ENCODE data around the gene TGOLN2. TPM values are rescaled to one million over a fixed set of nuclear protein-coding genes. Genes with fewer than 3 reads are reported as not detected.

TGOLN2 gene
- total and polyA plus RNA-seq, 2 experiments from 2014 or later, result 20.1 to 56.1 TPM

DNA sequence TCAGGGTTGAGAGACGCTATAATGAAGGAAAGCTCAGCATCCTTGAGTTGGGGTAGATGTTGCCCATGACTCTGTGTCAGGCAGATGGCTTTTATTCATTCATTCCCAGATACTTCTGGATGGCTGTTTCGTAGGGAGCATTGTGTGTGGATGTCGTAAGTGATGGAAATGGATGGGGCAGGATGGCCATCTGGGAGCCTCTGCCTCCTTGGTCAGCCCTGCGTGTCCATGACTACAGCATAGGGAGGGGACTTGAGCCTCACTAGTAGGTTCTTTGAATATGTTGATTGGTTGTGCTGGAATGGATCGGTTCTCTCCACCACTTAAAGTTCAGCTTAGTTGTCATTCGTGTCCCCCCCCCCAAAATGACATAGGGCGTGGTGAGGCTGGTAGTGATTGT lies 44.9 kb downstream of the TGOLN2 start:
- H3K9me3 ChIP-seq (ENCODE audit: low read depth), result no peaks in the 10 kb centered on the region
- no peak overlapping the region for H3K27ac ChIP-seq
- no peaks in the 10 kb centered on the region for H3K36me3 ChIP-seq
- peaks cover 3% of the 10 kb centered on the region for H3K4me1 ChIP-seq (ENCODE audit: low read depth)
- no peak for DNase-seq (ENCODE audit: low read depth in 1 of 2, low spot score in 1 of 2)
- H3K27me3 ChIP-seq, result no peaks in the 10 kb centered on the region
- no peak overlapping the region for H3K4me3 ChIP-seq
- TF ChIP-seq, protein P1, sequence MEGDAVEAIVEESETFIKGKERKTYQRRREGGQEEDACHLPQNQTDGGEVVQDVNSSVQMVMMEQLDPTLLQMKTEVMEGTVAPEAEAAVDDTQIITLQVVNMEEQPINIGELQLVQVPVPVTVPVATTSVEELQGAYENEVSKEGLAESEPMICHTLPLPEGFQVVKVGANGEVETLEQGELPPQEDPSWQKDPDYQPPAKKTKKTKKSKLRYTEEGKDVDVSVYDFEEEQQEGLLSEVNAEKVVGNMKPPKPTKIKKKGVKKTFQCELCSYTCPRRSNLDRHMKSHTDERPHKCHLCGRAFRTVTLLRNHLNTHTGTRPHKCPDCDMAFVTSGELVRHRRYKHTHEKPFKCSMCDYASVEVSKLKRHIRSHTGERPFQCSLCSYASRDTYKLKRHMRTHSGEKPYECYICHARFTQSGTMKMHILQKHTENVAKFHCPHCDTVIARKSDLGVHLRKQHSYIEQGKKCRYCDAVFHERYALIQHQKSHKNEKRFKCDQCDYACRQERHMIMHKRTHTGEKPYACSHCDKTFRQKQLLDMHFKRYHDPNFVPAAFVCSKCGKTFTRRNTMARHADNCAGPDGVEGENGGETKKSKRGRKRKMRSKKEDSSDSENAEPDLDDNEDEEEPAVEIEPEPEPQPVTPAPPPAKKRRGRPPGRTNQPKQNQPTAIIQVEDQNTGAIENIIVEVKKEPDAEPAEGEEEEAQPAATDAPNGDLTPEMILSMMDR (IDR thresholded peaks at IDR 0.05; ENCODE audit: low read depth, low read length), result no peak

DNA sequence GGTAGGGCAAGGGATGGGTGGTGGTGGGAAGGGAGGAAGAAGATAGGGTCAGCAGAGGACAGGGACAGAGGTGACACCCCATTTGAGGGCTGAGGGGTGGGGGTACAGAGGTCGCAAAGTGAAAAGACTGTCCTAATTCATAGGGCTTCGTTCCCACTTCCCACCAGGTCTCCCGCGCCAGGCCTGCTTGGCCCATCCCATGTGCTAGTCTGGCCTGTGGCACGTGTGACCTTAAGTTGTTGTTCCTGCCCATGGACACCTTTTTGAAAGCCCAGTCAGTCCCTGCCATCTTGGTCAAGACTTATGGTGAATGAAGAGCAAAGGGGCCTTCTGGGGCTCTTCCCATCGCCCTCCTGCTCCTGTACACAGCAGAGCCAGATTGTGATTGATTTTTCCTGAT lies 46.2 kb downstream of the TGOLN2 start:
- Histone ChIP-seq H3K27me3 (no peaks in the 10 kb centered on the region), H3K4me1 (ENCODE audit: low read depth) (peaks cover 10% of the 10 kb centered on the region), H3K9me3 (ENCODE audit: low read depth) (no peaks in the 10 kb centered on the region), H3K36me3 (no peaks in the 10 kb centered on the region), H3K27ac (no peak overlapping the region), H3K4me3 (no peak overlapping the region)
- TF ChIP-seq, protein P1 (IDR thresholded peaks at IDR 0.05; ENCODE audit: low read depth, low read length), result no peak
- no peak for DNase-seq (ENCODE audit: low read depth in 1 of 2, low spot score in 1 of 2)

DNA sequence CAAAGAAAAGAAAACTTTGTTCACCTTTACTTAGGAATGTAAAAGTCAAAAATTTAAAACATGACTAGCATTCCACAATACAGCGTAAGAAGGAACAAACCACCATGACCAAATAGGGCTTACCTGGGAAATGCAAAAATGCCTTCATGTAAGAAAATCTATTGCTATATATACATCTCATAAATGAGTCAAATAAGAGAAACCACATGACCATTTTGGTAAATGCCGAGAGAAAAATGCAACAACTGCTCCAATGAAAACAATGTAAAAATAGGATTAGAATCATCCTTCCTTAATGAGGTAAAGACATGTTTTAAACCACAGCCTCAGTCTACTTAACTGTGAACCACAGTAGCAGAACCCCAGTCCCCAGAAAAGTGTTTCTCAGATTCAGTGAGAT lies 49.4 kb downstream of the TGOLN2 start:
- peak in 1 of 2 donors; percentile 31 for DNase-seq (ENCODE audit: low read depth in 1 of 2, low spot score in 1 of 2)
- Histone ChIP-seq H3K27ac (no peak overlapping the region), H3K4me3 (no peak overlapping the region), H3K27me3 (no peaks in the 10 kb centered on the region), H3K9me3 (ENCODE audit: low read depth) (no peaks in the 10 kb centered on the region), H3K4me1 (ENCODE audit: low read depth) (peaks cover 10% of the 10 kb centered on the region), H3K36me3 (no peaks in the 10 kb centered on the region)
- TF ChIP-seq, protein P1 (IDR thresholded peaks at IDR 0.05; ENCODE audit: low read depth, low read length), result no peak

DNA sequence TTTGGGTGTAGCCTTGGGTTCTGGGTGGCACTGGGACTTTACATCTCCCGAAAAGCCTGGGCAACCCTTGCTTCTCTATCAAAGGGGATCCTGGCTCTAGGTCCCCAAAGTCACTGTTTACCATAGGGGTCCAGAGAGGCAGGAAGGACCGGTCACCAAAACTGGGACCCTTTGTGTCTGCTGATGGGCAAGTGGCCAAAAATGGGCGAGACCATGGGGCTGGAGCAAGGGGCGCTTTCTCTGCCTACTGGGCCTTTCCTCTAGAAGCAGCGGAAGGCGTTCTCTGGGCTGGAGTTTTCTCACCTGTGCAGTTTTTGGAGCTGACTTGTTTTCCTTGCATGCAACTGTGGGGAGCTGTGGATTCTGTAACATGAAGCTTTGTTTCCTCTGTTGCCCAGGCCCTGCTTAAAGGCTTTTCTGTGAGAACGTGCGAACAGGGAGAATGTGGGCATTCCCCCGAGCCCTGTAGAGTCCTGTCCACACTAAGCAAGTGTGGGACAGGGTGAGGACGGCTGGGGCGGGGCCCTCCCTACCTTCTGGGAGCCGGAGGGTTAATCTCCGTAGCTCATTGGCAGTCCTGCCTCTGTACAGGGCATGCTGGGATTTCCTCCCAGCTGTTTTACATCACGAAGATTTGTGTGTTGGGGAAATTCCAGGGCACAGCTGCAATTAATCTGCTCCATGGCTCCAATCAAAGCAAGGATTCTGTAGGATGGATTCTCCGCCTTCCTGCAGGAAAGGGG lies 50.2 kb downstream of the TGOLN2 start:
- no peak overlapping the region for H3K4me3 ChIP-seq
- peak overlapping the region; percentile 6 for H3K27ac ChIP-seq
- DNase-seq (ENCODE audit: low read depth in 1 of 2, low spot score in 1 of 2), result peak; percentile 66 to 95
- H3K27me3 ChIP-seq, result no peaks in the 10 kb centered on the region
- H3K36me3 ChIP-seq, result no peaks in the 10 kb centered on the region
- TF ChIP-seq, protein P1 (IDR thresholded peaks at IDR 0.05; ENCODE audit: low read depth, low read length), result no peak
- peaks cover 10% of the 10 kb centered on the region for H3K4me1 ChIP-seq (ENCODE audit: low read depth)
- no peaks in the 10 kb centered on the region for H3K9me3 ChIP-seq (ENCODE audit: low read depth)

DNA sequence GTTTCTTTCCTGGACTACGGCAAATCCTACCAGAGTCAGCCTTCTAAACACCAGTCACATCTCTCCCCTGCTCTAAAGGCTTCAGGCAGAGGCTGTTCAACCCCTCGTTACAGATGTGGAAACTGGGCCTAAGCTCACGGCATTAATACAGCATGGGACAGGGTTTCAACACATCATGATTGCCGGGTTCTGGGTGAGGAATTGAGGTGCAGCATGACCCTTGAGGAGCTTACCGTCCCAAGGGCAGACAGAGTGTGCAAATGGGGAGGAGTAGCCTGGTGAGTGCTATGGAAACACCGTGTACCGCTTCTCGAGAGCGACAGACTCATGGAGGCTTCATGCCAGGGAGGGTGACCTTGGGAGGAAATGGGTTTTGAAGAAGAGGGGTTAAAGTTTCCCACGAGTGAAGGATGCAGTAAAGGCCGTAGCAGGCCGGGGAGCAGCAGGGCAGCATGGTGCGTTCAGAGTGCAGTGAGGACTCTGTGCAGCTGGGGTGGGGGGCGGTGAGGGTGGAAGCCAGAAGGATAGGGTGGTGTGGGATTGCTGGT lies 51.1 kb downstream of the TGOLN2 start:
- Histone ChIP-seq H3K36me3 (no peaks in the 10 kb centered on the region), H3K4me1 (ENCODE audit: low read depth) (peaks cover 10% of the 10 kb centered on the region), H3K27ac (no peak overlapping the region), H3K9me3 (ENCODE audit: low read depth) (no peaks in the 10 kb centered on the region), H3K4me3 (no peak overlapping the region), H3K27me3 (no peaks in the 10 kb centered on the region)
- no peak for DNase-seq (ENCODE audit: low read depth in 1 of 2, low spot score in 1 of 2)
- TF ChIP-seq, protein P1 (IDR thresholded peaks at IDR 0.05; ENCODE audit: low read depth, low read length), result no peak
